CD4-positive, alpha-beta T cell treated with Interferon alpha-2 for 1 hour (primary cell): ENCODE data around the gene CYP11A1.

Experiments used
- DNase-seq, 2 donors: peaks; one replicate each; pipeline ENCODE4 v3.0.0-alpha.2; 2020 to 2022

The CYP11A1 gene

GRCh38 chr15:74387141-74387541 lies 19.7 kb upstream of the CYP11A1 start:
- no peak for DNase-seq

GRCh38 chr15:74386496-74387140 lies 19.2 kb upstream of the CYP11A1 start:
- DNase-seq: no peak

GRCh38 chr15:74385733-74386132 lies 18.3 kb upstream of the CYP11A1 start:
- no peak for DNase-seq

GRCh38 chr15:74384881-74385643 lies 17.6 kb upstream of the CYP11A1 start:
- peak; percentile 62 to 85 for DNase-seq

GRCh38 chr15:74384566-74384880 lies 17.1 kb upstream of the CYP11A1 start:
- DNase-seq: no peak

- DNase-seq: peak; percentile 54 to 81
These were observed 16.5 kb upstream of the CYP11A1 start for GRCh38 chr15:74383695-74384565.

GRCh38 chr15:74383286-74383685 lies 15.8 kb upstream of the CYP11A1 start:
- DNase-seq: no peak

- DNase-seq: peak; percentile 78 to 79
These were observed 14.8 kb upstream of the CYP11A1 start for GRCh38 chr15:74382004-74382816.

GRCh38 chr15:74381481-74381880 lies 14.0 kb upstream of the CYP11A1 start:
- no peak for DNase-seq

GRCh38 chr15:74381190-74381453 lies 13.7 kb upstream of the CYP11A1 start:
- DNase-seq: no peak

GRCh38 chr15:74380361-74381189 lies 13.1 kb upstream of the CYP11A1 start:
- DNase-seq: no peak

- DNase-seq: no peak
These were observed 11.4 kb upstream of the CYP11A1 start for GRCh38 chr15:74378848-74379247.

- no peak for DNase-seq
These were observed 10.7 kb upstream of the CYP11A1 start for GRCh38 chr15:74377831-74378766.

- no peak for DNase-seq
These were observed 9.6 kb upstream of the CYP11A1 start for GRCh38 chr15:74376825-74377581.

GRCh38 chr15:74376226-74376625 lies 8.8 kb upstream of the CYP11A1 start:
- no peak for DNase-seq

GRCh38 chr15:74375303-74375693 lies 7.9 kb upstream of the CYP11A1 start:
- DNase-seq: peak; percentile 83 to 88

- DNase-seq: no peak
These were observed 7.3 kb upstream of the CYP11A1 start for GRCh38 chr15:74374648-74375302.

GRCh38 chr15:74373731-74374647 lies 6.5 kb upstream of the CYP11A1 start:
- DNase-seq: peak; percentile 95 to 96
